CD4-positive, alpha-beta T cell (primary cell): ENCODE measurements around the gene CYP4F2. TPM values are rescaled to one million over a fixed set of nuclear protein-coding genes. Genes with fewer than 3 reads are reported as not detected.

Experiments
- ATAC-seq: fragments of 200-7000 bp; cut with Tn5 transposase; one replicate; pipeline ENCODE4 v1.10.0; 2022; ENCODE audit warnings: mild to moderate bottlenecking; ENCODE audit not compliant: poor library complexity
- CTCF ChIA-PET: fragments of 350-600 bp; sonication (Branson Sonifier 250); formaldehyde crosslinking; loops from one replicate; lab custom pipeline; 2021; ENCODE audit warnings: antibody characterized with exemption, inconsistent platforms; lab: Charles Lee
- POLR2A ChIA-PET: fragments of 350-600 bp; sonication (Branson Sonifier 250); formaldehyde crosslinking; loops from one replicate; lab custom pipeline; 2021; ENCODE audit warnings: antibody characterized with exemption, inconsistent platforms; lab: Charles Lee
- DNase-seq, 14 experiments: peaks; one replicate each; pipeline ENCODE4 v3.0.0-alpha.2; 2013 to 2020; ENCODE audit warnings: mixed read lengths in 2 of 14
- H3K27ac ChIP-seq, 2 donors: one replicate each; pipeline versions ENCODE4 v1.5.1 to v1.7.0; 2013; ENCODE audit warnings: low read length in 2 of 2, low read depth in 1 of 2, mild to moderate bottlenecking in 1 of 2
- H3K27me3 ChIP-seq, 2 experiments: 1 replicate in 1 of 2; 2 replicates in 1 of 2; pipeline versions ENCODE4 v1.6.1 to v1.7.0; 2013; ENCODE audit warnings: low read length in 2 of 2, control low read depth in 1 of 2, mild to moderate bottlenecking in 1 of 2, moderate library complexity in 1 of 2; ENCODE audit not compliant: insufficient read depth in 2 of 2, control insufficient read depth in 1 of 2
- H3K36me3 ChIP-seq: one replicate; pipeline ENCODE4 v1.6.1; 2013; ENCODE audit warnings: low read length, control low read depth; ENCODE audit not compliant: insufficient read depth
- H3K4me1 ChIP-seq: one replicate; pipeline ENCODE4 v1.6.1; 2013; ENCODE audit warnings: low read length, control low read depth; ENCODE audit not compliant: insufficient read depth
- H3K4me3 ChIP-seq: one replicate; pipeline ENCODE4 v1.5.1; 2013; ENCODE audit warnings: mild to moderate bottlenecking, low read length, moderate library complexity
- H3K9me3 ChIP-seq, 2 experiments: 1 replicate in 1 of 2; 2 replicates in 1 of 2; pipeline versions ENCODE4 v1.6.1 to v1.7.0; 2013; ENCODE audit warnings: low read length in 2 of 2, mild to moderate bottlenecking in 2 of 2, control low read depth in 1 of 2, moderate library complexity in 1 of 2; ENCODE audit not compliant: control insufficient read depth in 1 of 2, insufficient read depth in 1 of 2
- H3K27ac Mint-ChIP-seq: one replicate; pipeline ENCODE4 v1.8.0; 2020; ENCODE audit warnings: mixed read lengths
- H3K27me3 Mint-ChIP-seq: one replicate; pipeline ENCODE4 v1.8.0; 2021; ENCODE audit warnings: mixed read lengths
- H3K36me3 Mint-ChIP-seq: one replicate; pipeline ENCODE4 v1.8.0; 2021; ENCODE audit warnings: low read depth, mixed read lengths
- H3K4me1 Mint-ChIP-seq: one replicate; pipeline ENCODE4 v1.8.0; 2021; ENCODE audit warnings: low read depth, mixed read lengths
- H3K4me3 Mint-ChIP-seq: one replicate; pipeline ENCODE4 v1.8.0; 2020; ENCODE audit warnings: mild to moderate bottlenecking, mixed read lengths
- H3K9me3 Mint-ChIP-seq: one replicate; pipeline ENCODE4 v1.8.0; 2020; ENCODE audit warnings: mixed read lengths
- CTCF ChIP-seq: fragments of 200-600 bp; IDR thresholded peaks from one replicate; pipeline ENCODE4 v1.8.0; 2022; ENCODE audit warnings: antibody characterized with exemption, mild to moderate bottlenecking
- intact Hi-C, 2 experiments: fragments of 100-400 bp; cut with DNase I in 1 of 2; cut with micrococcal nuclease in 1 of 2; formaldehyde crosslinking; loops; one replicate each; pipeline versions ENCODE4 v1.15.1 to v1.9.0; 2023 to 2025; cut with DNase I, micrococcal nuclease
- total RNA-seq, 174 experiments: library from RNA in 2 of 174; stranded (reverse) in 2 of 174; gene quantifications; one replicate each; pipeline ENCODE4 v1.2.3 and lab custom pipeline; 2021 to 2026

The CYP4F2 gene
- total RNA-seq, 2 experiments from 2014 or later, result not detected

- Mint-ChIP-seq H3K9me3 (no peaks in the 10 kb centered on the region), H3K27ac (no peak overlapping the region), H3K27me3 (no peaks in the 10 kb centered on the region), H3K4me3 (no peak overlapping the region), H3K36me3 (no peaks in the 10 kb centered on the region), H3K4me1 (no peaks in the 10 kb centered on the region)
- DNase-seq, result no peak
- Histone ChIP-seq H3K4me1 (no peaks in the 10 kb centered on the region), H3K4me3 (no peak overlapping the region), H3K36me3 (no peaks in the 10 kb centered on the region), H3K27ac (no peak overlapping the region), H3K27me3 (no peaks in the 10 kb centered on the region), H3K9me3 (no peaks in the 10 kb centered on the region)
- no peak for TF ChIP-seq CTCF
- ChIA-PET POLR2A (no interaction called here), CTCF (no interaction called here)
- intact Hi-C loops, result no loop called here
- ATAC-seq, result no peak
Measured at GRCh38 chr19:15860522-15860921, 37.4 kb downstream of the CYP4F2 start.

GRCh38 chr19:15859187-15859586 lies 38.7 kb downstream of the CYP4F2 start:
- no peak overlapping the region for H3K27ac ChIP-seq
- H3K4me3 ChIP-seq, result no peak overlapping the region
- H3K36me3 ChIP-seq, result no peaks in the 10 kb centered on the region
- no peak overlapping the region for H3K27ac Mint-ChIP-seq
- no peak for TF ChIP-seq CTCF
- intact Hi-C loops, result no loop called here
- no peaks in the 10 kb centered on the region for H3K27me3 Mint-ChIP-seq
- CTCF ChIA-PET, result interaction anchor here (1.0 to 1.7 kb wide), 2 partner anchors 10 to 24 kb away, joined by 3 read pairs; no protein-coding TSS in a partner anchor
- POLR2A ChIA-PET, result no interaction called here
- no peaks in the 10 kb centered on the region for H3K4me1 ChIP-seq
- H3K36me3 Mint-ChIP-seq, result no peaks in the 10 kb centered on the region
- no peaks in the 10 kb centered on the region for H3K9me3 Mint-ChIP-seq
- no peak for ATAC-seq
- H3K4me3 Mint-ChIP-seq, result no peak overlapping the region
- no peaks in the 10 kb centered on the region for H3K9me3 ChIP-seq
- H3K4me1 Mint-ChIP-seq, result no peaks in the 10 kb centered on the region
- no peak for DNase-seq
- H3K27me3 ChIP-seq, result no peaks in the 10 kb centered on the region

GRCh38 chr19:15850385-15850784 lies 47.5 kb downstream of the CYP4F2 start:
- H3K9me3 Mint-ChIP-seq, result no peaks in the 10 kb centered on the region
- Histone ChIP-seq H3K27me3 (no peaks in the 10 kb centered on the region), H3K4me3 (no peak overlapping the region), H3K36me3 (no peaks in the 10 kb centered on the region), H3K9me3 (no peaks in the 10 kb centered on the region), H3K4me1 (peaks cover 10% of the 10 kb centered on the region), H3K27ac (no peak overlapping the region)
- no peak for TF ChIP-seq CTCF
- H3K27me3 Mint-ChIP-seq, result no peaks in the 10 kb centered on the region
- ChIA-PET CTCF (no interaction called here), POLR2A (no interaction called here)
- intact Hi-C loops, result no loop called here
- no peaks in the 10 kb centered on the region for H3K36me3 Mint-ChIP-seq
- no peak overlapping the region for H3K27ac Mint-ChIP-seq
- peaks cover 10% of the 10 kb centered on the region for H3K4me1 Mint-ChIP-seq
- no peak for ATAC-seq
- H3K4me3 Mint-ChIP-seq, result no peak overlapping the region
- DNase-seq, result no peak
